Neural progenitor cell (in vitro differentiated cells): ENCODE measurements around the gene SEMG2. TPM values are rescaled to one million over a fixed set of nuclear protein-coding genes. Genes with fewer than 3 reads are reported as not detected.

Experiments
- DNase-seq: peaks from one replicate; pipeline ENCODE4 v3.0.0-alpha.2; 2016; ENCODE audit warnings: low spot score
- H2AFZ ChIP-seq: fragments of 200-600 bp; sonication (generic); replicated peaks from 2 replicates; pipeline ENCODE4 v1.6.1; 2016; ENCODE audit warnings: antibody characterized with exemption
- H3F3A ChIP-seq: fragments of 200-600 bp; sonication (generic); 2 replicates; pipeline ENCODE4 v1.6.1; 2016; ENCODE audit warnings: antibody characterized with exemption, low read depth
- H3K27ac ChIP-seq: fragments of 200-600 bp; sonication (generic); 2 replicates; pipeline ENCODE4 v1.5.1; 2016; ENCODE audit warnings: mild to moderate bottlenecking
- H3K27me3 ChIP-seq: fragments of 200-600 bp; sonication (generic); 2 replicates; pipeline ENCODE4 v1.6.1; 2016; ENCODE audit warnings: mild to moderate bottlenecking, moderate library complexity
- H3K36me3 ChIP-seq: fragments of 200-600 bp; sonication (generic); 2 replicates; pipeline ENCODE4 v1.5.1; 2016
- H3K4me1 ChIP-seq: fragments of 200-600 bp; sonication (generic); 2 replicates; pipeline ENCODE4 v1.6.1; 2016; ENCODE audit warnings: mixed run types
- H3K4me2 ChIP-seq: fragments of 200-600 bp; sonication (generic); 2 replicates; pipeline ENCODE4 v1.6.1; 2016
- H3K4me3 ChIP-seq: fragments of 200-600 bp; sonication (generic); 2 replicates; pipeline ENCODE4 v1.5.1; 2016
- H3K79me2 ChIP-seq: fragments of 200-600 bp; sonication (generic); 2 replicates; pipeline ENCODE4 v1.6.1; 2016; ENCODE audit warnings: low read depth
- H3K9ac ChIP-seq: fragments of 200-600 bp; sonication (generic); 2 replicates; pipeline ENCODE4 v1.6.1; 2016
- H3K9me3 ChIP-seq: fragments of 200-600 bp; sonication (generic); 2 replicates; pipeline ENCODE4 v1.5.1; 2016; ENCODE audit warnings: low read depth
- H4K20me1 ChIP-seq: fragments of 200-600 bp; sonication (generic); 2 replicates; pipeline ENCODE4 v1.6.1; 2016; ENCODE audit warnings: low read depth
- H3K27ac Mint-ChIP-seq: 3 replicates; pipeline ENCODE4 v1.8.0; 2021; ENCODE audit warnings: mixed read lengths
- H3K27me3 Mint-ChIP-seq: 2 replicates; pipeline ENCODE4 v1.8.0; 2022; ENCODE audit warnings: low read depth, mild to moderate bottlenecking, inconsistent platforms, moderate library complexity, mixed read lengths; ENCODE audit not compliant: insufficient read depth
- H3K36me3 Mint-ChIP-seq: 3 replicates; pipeline ENCODE4 v1.8.0; 2021; ENCODE audit warnings: mixed read lengths
- H3K4me1 Mint-ChIP-seq: 3 replicates; pipeline ENCODE4 v1.8.0; 2021; ENCODE audit warnings: mixed read lengths
- H3K4me3 Mint-ChIP-seq: 3 replicates; pipeline ENCODE4 v1.8.0; 2021; ENCODE audit warnings: mild to moderate bottlenecking, moderate library complexity, mixed read lengths
- H3K9me3 Mint-ChIP-seq: 3 replicates; pipeline ENCODE4 v1.8.0; 2020; ENCODE audit warnings: mixed read lengths
- EZH2 ChIP-seq: fragments of 200-600 bp; sonication (generic); IDR thresholded peaks from 2 replicates; pipeline ENCODE4 v1.6.1; 2017; ENCODE audit warnings: antibody characterized with exemption, mild to moderate bottlenecking, moderate library complexity
- EZH2phosphoT487 ChIP-seq: fragments of 200-600 bp; sonication (generic); IDR thresholded peaks from 2 replicates; pipeline ENCODE4 v1.6.1; 2017; ENCODE audit warnings: antibody characterized with exemption
- total RNA-seq: library from RNA; depleted of rRNA; stranded (reverse); fragments of >200 nt; gene quantifications from 2 replicates; pipeline ENCODE4 v1.2.3, GENCODE V29; 2015; ENCODE audit warnings: low replicate concordance
- TF ChIP-seq, protein P1 (sequence below): fragments of 200-600 bp; sonication (generic); IDR thresholded peaks from 2 replicates; pipeline ENCODE4 v1.5.1; 2017; ENCODE audit warnings: antibody characterized with exemption, mild to moderate bottlenecking

SEMG2 gene
- total RNA-seq, 1 donor from 2014 or later = not detected

DNA sequence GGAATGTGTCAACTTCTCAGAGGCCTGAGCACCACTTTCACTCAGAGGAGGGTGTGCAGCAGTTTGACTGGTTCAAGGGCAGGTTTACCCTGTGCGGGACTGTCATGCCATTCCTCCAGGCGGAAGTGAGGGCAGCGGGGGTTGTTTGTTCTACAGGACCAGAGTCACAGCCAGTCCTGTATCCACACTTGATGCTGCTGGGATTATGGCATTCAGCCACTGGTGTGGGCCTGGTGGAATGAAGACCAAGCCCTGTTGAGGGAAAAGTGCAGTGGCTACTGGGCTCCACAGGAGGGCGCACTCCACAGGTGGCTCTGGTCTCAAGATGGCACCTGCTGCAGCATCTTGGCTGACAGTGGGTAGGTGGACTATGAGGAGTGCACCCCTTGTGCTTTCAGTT is 14.8 kb downstream of the SEMG2 start:
- Mint-ChIP-seq H3K27me3 (peaks cover 12% of the 10 kb centered on the region), H3K4me3 (no peak overlapping the region), H3K36me3 (no peaks in the 10 kb centered on the region), H3K27ac (no peak overlapping the region), H3K4me1 (no peaks in the 10 kb centered on the region), H3K9me3 (peaks cover 9% of the 10 kb centered on the region)
- peaks cover 20% of the 10 kb centered on the region for H3K27me3 ChIP-seq
- H2AFZ ChIP-seq = no peak overlapping the region
- H3F3A ChIP-seq = no peaks in the 10 kb centered on the region
- no peaks in the 10 kb centered on the region for H3K79me2 ChIP-seq
- no peaks in the 10 kb centered on the region for H4K20me1 ChIP-seq
- H3K9ac ChIP-seq = no peak overlapping the region
- TF ChIP-seq EZH2phosphoT487 = no peak
- TF ChIP-seq, protein P1, sequence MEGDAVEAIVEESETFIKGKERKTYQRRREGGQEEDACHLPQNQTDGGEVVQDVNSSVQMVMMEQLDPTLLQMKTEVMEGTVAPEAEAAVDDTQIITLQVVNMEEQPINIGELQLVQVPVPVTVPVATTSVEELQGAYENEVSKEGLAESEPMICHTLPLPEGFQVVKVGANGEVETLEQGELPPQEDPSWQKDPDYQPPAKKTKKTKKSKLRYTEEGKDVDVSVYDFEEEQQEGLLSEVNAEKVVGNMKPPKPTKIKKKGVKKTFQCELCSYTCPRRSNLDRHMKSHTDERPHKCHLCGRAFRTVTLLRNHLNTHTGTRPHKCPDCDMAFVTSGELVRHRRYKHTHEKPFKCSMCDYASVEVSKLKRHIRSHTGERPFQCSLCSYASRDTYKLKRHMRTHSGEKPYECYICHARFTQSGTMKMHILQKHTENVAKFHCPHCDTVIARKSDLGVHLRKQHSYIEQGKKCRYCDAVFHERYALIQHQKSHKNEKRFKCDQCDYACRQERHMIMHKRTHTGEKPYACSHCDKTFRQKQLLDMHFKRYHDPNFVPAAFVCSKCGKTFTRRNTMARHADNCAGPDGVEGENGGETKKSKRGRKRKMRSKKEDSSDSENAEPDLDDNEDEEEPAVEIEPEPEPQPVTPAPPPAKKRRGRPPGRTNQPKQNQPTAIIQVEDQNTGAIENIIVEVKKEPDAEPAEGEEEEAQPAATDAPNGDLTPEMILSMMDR = peak; percentile 66
- H3K4me3 ChIP-seq = no peak overlapping the region
- no peak overlapping the region for H3K4me2 ChIP-seq
- no peaks in the 10 kb centered on the region for H3K4me1 ChIP-seq
- H3K9me3 ChIP-seq = no peaks in the 10 kb centered on the region
- DNase-seq = peak; percentile 43
- H3K27ac ChIP-seq = no peak overlapping the region
- no peaks in the 10 kb centered on the region for H3K36me3 ChIP-seq

DNA sequence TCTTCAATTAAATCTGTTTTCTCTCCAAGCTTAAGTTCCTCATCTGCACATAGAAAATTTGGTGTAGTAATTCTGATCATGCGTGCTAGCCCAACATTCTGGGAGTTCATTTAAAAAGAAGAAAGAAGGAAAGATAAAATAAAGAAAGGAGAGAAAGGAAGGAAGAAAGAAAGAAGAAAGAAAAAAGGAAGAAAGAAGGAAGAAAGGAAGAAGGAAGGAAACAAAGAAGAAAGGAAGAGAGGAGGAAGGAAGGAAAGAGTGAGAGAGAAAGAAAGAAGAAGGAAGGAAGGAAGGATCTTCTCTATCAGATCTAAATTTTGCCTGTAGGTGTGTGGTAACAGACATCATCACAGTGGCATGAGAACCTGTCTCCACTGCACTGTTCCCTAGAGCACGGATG is 17.0 kb downstream of the SEMG2 start:
- Mint-ChIP-seq H3K27ac (no peak overlapping the region), H3K27me3 (peaks cover 4% of the 10 kb centered on the region)

DNA sequence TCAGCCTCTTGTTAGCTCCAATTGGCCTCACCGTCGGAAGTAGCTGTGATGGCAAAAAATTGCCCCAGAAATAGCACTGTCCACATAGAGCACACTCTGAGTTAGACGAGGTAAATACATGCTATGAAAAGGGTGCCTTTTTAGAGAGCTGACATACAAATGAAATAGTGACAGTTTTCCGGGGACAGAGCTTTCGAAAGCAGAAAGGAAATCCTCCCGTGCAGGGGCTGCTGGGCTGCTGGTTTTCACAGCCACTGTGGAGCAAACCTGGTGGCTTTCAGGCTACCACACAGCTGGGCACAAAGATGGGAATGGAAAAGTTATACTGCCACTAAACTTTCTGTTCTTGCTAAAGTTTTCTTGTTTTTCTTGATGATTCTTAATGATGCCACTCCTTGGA is 24.9 kb downstream of the SEMG2 start:
- no peaks in the 10 kb centered on the region for H3K79me2 ChIP-seq
- H3K9ac ChIP-seq = no peak overlapping the region
- no peaks in the 10 kb centered on the region for H3K36me3 Mint-ChIP-seq
- no peak overlapping the region for H3K4me3 Mint-ChIP-seq
- H3K4me1 Mint-ChIP-seq = no peaks in the 10 kb centered on the region
- H3K36me3 ChIP-seq = no peaks in the 10 kb centered on the region
- H3K4me2 ChIP-seq = no peak overlapping the region
- H3F3A ChIP-seq = no peaks in the 10 kb centered on the region
- no peaks in the 10 kb centered on the region for H3K27me3 Mint-ChIP-seq
- H3K9me3 Mint-ChIP-seq = no peaks in the 10 kb centered on the region
- no peak overlapping the region for H2AFZ ChIP-seq
- H4K20me1 ChIP-seq = no peaks in the 10 kb centered on the region
- no peak overlapping the region for H3K27ac ChIP-seq
- peaks cover 89% of the 10 kb centered on the region for H3K27me3 ChIP-seq
- H3K4me1 ChIP-seq = no peaks in the 10 kb centered on the region
- no peak for DNase-seq
- H3K4me3 ChIP-seq = no peak overlapping the region
- H3K9me3 ChIP-seq = no peaks in the 10 kb centered on the region
- TF ChIP-seq, protein P1 = no peak
- TF ChIP-seq EZH2 = no peak
- TF ChIP-seq EZH2phosphoT487 = no peak
- H3K27ac Mint-ChIP-seq = no peak overlapping the region

More for the DNA sequence above, 17.0 kb downstream of the SEMG2 start:
- peaks cover 8% of the 10 kb centered on the region for H3K9me3 Mint-ChIP-seq
- Histone ChIP-seq H3K4me1 (no peaks in the 10 kb centered on the region), H3K79me2 (no peaks in the 10 kb centered on the region), H3K4me2 (no peak overlapping the region), H3K27ac (no peak overlapping the region), H4K20me1 (no peaks in the 10 kb centered on the region), H3F3A (no peaks in the 10 kb centered on the region), H2AFZ (no peak overlapping the region), H3K36me3 (no peaks in the 10 kb centered on the region), H3K9ac (no peak overlapping the region), H3K27me3 (peaks cover 42% of the 10 kb centered on the region), H3K9me3 (no peaks in the 10 kb centered on the region), H3K4me3 (no peak overlapping the region)
- TF ChIP-seq EZH2phosphoT487 (no peak), EZH2 (no peak)
- TF ChIP-seq, protein P1 = no peak
- H3K36me3 Mint-ChIP-seq = no peaks in the 10 kb centered on the region
- H3K4me1 Mint-ChIP-seq = no peaks in the 10 kb centered on the region
- H3K4me3 Mint-ChIP-seq = no peak overlapping the region
- DNase-seq = no peak
